GM19468 (cell line): ENCODE results near the gene GTPBP10.

Experiments
- ATAC-seq: cut with Tn5 transposase; IDR thresholded peaks from one replicate; pipeline ENCODE4 v1.9.1; 2021; ENCODE audit warnings: mild to moderate bottlenecking, moderate library complexity, moderate number of reproducible peaks; ENCODE audit not compliant: unreplicated experiment; ENCODE audit errors: extremely low read depth

Gene GTPBP10

GRCh38 chr7:90425376-90425775, 78.9 kb downstream of the GTPBP10 start:
- no peak for ATAC-seq

GRCh38 chr7:90430614-90431460, 84.3 kb downstream of the GTPBP10 start:
- ATAC-seq: no peak

- ATAC-seq: no peak
Measured at GRCh38 chr7:90432752-90433151, 86.2 kb downstream of the GTPBP10 start.

- no peak for ATAC-seq
Measured at GRCh38 chr7:90433221-90433620, 86.7 kb downstream of the GTPBP10 start.
